Activated CD4-positive, CD25-positive, alpha-beta regulatory T cell (primary cell): ENCODE results near the gene MYOD1.

ENCODE experiments used
- DNase-seq, 4 experiments: peaks; one replicate each; lab custom pipeline; 2025; lab: John Stamatoyannopoulos, UW

The MYOD1 gene

GRCh38 chr11:17719028-17719937, at the start of gene MYOD1:
Gene MYOD1 (plus strand): TSS chr11:17719571. CDS start chr11:17719783, 212 bp downstream.
- no peak for DNase-seq

- no peak for DNase-seq
These were observed 46.9 kb upstream of the MYOD1 start for GRCh38 chr11:17672469-17672868.

- no peak for DNase-seq
These were observed 45.4 kb upstream of the MYOD1 start for GRCh38 chr11:17673951-17674350.

- DNase-seq = no peak
These were observed 36.5 kb upstream of the MYOD1 start for GRCh38 chr11:17682848-17683247.

- no peak for DNase-seq
These were observed 35.8 kb upstream of the MYOD1 start for GRCh38 chr11:17683377-17684161.

GRCh38 chr11:17684550-17684949, 34.8 kb upstream of the MYOD1 start:
- DNase-seq = no peak

GRCh38 chr11:17686231-17686980, 33.0 kb upstream of the MYOD1 start:
- no peak for DNase-seq

- DNase-seq = no peak
These were observed 31.3 kb upstream of the MYOD1 start for GRCh38 chr11:17687946-17688670.

GRCh38 chr11:17691550-17691949, 27.8 kb upstream of the MYOD1 start:
- DNase-seq = no peak

GRCh38 chr11:17691976-17692375, 27.4 kb upstream of the MYOD1 start:
- no peak for DNase-seq

- no peak for DNase-seq
These were observed 26.4 kb upstream of the MYOD1 start for GRCh38 chr11:17692931-17693330.

- DNase-seq = no peak
These were observed 25.8 kb upstream of the MYOD1 start for GRCh38 chr11:17693531-17693930.

- DNase-seq = no peak
These were observed 24.8 kb upstream of the MYOD1 start for GRCh38 chr11:17694494-17695110.

GRCh38 chr11:17695454-17696441, 23.6 kb upstream of the MYOD1 start:
- no peak for DNase-seq

- DNase-seq = no peak
These were observed 22.6 kb upstream of the MYOD1 start for GRCh38 chr11:17696741-17697140.

GRCh38 chr11:17697175-17697949, 22.0 kb upstream of the MYOD1 start:
- DNase-seq = no peak

GRCh38 chr11:17699147-17700114, 19.9 kb upstream of the MYOD1 start:
- DNase-seq = no peak

- no peak for DNase-seq
These were observed 18.4 kb upstream of the MYOD1 start for GRCh38 chr11:17700991-17701390.
